ENCODE measurements around the gene UBE3C.

DNA sequence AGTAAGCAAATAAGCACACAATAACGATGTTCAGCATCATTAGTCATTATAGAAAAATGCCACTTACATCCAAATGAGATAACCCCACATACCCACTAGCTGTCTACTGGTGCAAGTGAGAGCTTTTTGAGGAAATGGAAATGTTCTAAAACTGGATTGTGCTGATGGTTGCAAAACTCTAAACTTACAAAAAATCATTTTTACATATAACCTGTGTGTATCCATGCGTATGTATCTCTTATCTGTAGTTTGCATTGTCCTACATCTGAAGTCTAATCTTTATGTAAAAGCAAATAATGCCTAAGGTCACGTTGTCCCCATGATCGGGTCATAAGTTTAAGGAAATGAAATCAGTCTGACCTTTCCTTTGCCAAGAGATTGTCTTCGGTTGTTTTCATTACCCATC lies 116.5 kb downstream of the UBE3C start:
- TF ChIP-seq, protein P1, sequence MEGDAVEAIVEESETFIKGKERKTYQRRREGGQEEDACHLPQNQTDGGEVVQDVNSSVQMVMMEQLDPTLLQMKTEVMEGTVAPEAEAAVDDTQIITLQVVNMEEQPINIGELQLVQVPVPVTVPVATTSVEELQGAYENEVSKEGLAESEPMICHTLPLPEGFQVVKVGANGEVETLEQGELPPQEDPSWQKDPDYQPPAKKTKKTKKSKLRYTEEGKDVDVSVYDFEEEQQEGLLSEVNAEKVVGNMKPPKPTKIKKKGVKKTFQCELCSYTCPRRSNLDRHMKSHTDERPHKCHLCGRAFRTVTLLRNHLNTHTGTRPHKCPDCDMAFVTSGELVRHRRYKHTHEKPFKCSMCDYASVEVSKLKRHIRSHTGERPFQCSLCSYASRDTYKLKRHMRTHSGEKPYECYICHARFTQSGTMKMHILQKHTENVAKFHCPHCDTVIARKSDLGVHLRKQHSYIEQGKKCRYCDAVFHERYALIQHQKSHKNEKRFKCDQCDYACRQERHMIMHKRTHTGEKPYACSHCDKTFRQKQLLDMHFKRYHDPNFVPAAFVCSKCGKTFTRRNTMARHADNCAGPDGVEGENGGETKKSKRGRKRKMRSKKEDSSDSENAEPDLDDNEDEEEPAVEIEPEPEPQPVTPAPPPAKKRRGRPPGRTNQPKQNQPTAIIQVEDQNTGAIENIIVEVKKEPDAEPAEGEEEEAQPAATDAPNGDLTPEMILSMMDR (IDR thresholded peaks at IDR 0.05), result no peak
- TF ChIP-seq POLR2AphosphoS5 (IDR thresholded peaks at IDR 0.05; ENCODE audit: insufficient read depth in 1 of 2, low read depth in 1 of 2), result no peak

Data from vagina (tissue), 2 donors.